Kidney tubule cell (primary cell): Measurements from ENCODE around the gene CDK5.

Source experiments
- DNase-seq: peaks from one replicate; pipeline ENCODE4 v3.0.0-alpha.2; 2018; ENCODE audit warnings: low spot score

The CDK5 gene

DNA sequence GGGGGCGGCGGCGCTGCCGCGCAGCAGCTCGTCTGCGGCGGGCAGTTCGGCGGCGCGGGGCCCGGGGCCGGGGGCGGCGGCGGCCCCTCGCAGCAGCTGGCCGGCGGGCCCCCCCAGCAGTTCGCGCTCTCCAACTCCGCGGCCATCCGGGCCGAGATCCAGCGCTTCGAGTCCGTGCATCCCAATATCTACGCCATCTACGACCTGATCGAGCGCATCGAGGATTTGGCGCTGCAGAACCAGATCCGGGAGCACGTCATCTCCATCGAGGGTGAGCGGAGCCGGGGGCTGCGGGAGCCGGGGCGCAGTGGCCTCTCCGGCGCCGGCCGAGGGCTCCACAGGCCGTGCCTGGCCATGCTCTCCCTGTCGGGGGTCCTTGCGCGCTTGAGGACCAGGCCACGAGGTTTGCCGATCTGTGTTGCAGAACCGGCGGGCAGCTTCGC, 29.1 kb upstream of the CDK5 start:
- peak; percentile 43 for DNase-seq

- DNase-seq, result peak; percentile 81
These were observed 28.3 kb upstream of the CDK5 start, which contains the start of gene AGAP3 for GRCh38 chr7:151085691-151086620. AGAP3 (plus strand) TSS chr7:151086475; CDS start chr7:151086742, 267 bp downstream.

DNA sequence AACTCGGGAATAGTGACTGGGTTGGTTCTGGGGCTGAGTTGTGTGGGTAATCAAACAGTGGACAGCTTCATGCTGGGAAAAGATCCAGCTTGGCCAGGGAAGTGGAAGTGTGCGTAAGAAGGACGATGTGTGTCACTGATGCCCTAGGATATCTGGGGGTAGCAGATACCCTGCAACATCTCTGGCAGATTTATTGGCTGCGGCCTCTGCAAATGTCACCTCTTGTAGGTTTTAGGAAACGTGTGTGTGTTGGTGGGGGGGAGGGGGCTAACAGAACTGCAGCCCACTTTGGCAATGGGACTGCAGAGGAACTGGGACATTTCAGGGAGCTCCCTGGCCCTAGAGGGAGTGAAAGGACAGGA, 27.6 kb upstream of the CDK5 start:
- DNase-seq, result no peak

DNA sequence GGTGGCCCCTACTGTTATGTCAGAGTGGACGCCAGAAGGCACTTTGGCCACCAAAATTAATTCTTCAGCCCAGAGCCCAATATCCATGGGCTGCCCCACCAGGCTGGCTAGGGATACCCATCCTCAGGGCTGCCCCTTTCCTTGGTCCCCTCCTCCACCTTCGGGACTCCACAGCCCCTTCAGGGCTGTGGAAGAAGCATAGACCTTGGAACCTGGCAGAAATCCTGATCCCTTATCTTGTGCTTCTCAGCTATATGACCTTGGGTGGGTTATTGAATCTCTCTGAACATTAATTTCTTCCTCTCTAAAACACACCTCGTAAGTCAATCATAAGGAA, 26.1 kb upstream of the CDK5 start:
- no peak for DNase-seq

GRCh38 chr7:151083071-151083823, 25.6 kb upstream of the CDK5 start, which contains the start of gene TMUB1:
TMUB1 (minus strand) TSS chr7:151083493; CDS start chr7:151082563, 930 bp downstream.
- DNase-seq, result peak; percentile 73

DNA sequence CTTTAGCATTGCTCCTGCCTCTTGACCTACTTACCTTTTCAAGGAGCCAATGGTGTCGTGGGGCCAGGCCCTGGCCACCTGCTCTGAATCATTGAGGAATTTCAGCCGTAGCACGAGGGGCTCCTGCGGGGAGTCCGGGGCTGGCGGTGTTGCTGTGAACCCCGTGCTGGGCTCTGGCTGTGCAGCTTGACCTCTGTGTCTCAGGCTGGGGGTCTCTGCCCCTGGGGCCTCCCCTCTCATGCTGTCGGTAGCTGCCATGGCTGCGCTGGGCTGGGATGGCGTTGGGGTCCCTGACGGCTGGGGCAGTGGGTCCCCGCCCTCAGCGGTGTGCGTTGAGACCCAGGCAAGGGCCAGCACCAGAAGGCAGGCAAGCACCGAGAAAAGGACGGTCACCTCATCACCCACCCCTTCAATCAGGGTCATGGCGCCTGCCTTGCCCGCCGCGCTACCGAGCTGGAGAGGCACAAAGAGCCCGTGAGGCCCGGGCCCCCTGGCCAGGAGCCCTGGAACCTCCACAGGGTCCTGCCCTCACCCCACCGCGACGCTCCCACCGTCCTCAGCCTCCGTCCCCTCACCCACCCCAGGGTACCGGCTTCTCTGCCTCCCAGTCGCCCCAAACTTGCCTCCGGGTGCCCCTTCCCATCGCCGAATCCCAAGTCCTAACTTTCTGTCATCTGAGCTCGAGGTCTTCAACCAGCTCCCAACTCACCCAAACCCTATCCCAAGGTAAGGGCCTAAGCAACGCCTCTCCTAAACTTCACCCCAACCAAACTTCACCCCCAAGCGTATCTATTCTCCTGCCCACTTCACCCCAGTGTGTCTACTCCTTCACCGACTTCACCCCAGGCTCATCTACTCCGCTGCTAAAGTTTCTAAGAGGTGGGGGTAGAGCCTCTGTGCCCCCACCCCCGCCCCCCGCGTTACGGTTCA, 24.7 kb upstream of the CDK5 start:
- DNase-seq, result no peak

GRCh38 chr7:151081170-151082101, 23.7 kb upstream of the CDK5 start:
- DNase-seq, result peak; percentile 50

DNA sequence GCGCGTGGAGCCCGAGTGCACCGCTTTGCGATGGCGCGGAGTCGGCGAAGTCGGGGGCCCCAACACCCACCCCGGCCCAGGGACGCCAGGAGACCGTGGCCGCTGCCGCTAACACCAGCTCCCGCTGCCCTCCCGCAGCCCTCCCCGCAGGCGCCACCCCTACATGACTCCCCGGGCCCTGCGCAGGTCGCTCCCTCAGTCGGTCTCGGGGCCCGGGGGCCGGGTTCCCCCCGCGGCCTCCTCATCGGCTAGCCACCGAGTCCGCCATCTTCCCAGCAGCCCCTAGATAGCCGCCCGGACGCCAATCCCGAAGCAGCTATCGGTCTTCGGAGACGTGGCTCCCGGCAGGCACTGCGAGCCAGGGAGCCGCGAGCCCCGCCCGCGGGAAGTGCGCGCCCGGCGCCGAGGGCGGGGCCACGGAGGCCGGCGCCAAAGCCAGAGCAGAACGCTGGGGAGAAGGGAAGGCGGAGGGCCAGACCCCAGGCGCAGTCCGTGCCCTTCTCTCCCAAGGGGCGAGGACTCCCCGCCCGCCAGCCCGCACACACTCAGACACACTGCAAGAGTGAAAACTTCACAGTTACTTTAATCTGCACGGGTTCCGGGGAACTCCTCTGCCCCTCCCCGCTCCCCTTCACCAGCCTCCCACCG, 22.9 kb upstream of the CDK5 start, which contains the start of gene FASTK:
Gene FASTK, minus strand, starts transcription at position 288 of the 648 bp plus-strand sequence. Its CDS starts 43 bp downstream, at position 245.
- peak; percentile 94 for DNase-seq

DNA sequence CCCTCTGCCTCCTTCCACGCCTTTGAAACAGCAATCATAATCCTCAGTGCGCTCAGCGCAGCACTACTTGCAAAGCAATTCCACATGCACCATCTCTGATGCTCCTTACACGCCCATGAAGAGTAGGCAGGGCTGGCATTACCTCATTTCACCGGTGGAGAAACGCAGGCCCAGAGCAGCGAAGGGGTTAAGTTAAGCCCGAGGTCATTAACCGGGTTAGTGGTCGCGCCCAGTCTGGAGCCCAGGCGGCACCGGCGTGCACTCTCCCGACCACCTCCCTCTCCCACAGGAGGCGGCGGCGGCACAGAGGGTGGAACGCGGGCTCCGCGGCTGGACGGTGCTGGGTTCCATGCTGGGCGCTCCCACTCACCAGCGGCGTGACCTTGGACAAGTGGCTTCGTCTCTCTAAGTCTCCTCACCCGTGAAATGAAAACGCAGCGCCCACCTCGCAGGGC, 22.4 kb upstream of the CDK5 start:
- peak; percentile 55 for DNase-seq

- no peak for DNase-seq
These were observed 21.7 kb upstream of the CDK5 start for GRCh38 chr7:151079199-151079910.

DNA sequence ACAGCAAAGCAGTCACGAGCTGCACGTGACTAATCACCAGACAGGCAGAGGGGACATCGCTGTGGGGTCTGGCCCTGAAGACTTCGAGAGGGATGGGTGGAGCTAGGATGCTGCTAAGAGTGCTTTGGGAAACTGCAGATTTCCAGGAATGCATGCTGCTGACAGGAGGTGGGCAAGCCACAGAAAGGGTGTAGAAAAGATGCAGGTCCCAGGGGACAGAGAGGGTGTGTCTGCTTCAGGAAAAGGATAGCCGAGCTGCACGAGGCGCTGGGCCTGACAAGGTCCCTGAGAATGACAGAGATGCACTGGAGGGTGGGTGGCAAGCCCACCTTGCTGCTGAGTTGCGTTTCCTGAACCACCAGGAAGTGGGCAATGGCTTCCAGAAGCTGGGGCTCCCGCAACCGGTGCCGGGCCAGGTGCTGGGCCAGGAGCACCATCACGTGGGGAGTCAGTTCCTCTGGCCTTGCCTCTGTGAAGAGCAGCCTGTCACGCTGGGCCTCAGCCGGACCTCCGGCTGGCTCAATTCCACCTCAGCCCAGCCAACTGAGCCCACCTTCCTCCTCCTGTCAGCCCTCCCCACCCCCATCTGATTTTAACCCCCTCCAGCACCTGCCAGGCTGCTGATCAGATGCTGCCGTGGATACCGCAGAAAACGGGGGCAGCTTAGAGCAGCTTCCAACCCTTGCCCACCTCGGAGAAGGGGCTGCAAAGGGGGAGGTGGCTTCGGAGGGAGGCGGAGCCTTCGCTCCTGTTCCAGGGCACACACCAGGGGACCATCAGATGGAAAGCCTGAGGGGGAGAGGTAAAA, 20.7 kb upstream of the CDK5 start:
- DNase-seq, result no peak

DNA sequence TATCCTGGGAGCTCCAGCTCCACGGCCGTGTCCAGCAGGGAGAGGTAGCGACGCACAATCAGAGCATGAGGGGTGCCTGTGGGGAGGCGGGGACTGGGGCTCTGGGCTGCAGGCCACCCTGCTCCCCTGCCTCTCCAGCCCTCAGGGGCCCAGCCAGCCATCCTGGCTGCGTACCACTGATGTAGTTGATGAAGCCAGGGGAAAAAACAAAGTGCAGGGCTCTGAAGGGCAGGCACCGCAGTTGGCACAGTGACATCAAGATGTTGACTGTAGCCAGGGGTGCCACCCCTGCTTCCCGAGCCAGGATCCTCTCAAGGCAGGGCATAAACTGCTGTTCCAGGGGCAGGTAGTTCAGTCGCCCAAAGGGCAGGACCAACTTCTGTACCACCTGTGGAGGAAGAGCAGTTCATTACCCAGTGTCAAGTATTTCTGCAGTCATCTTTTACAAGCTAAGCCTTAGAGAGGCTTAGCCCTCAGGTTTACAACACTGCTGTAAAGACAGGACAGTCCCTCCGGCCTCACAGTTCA, 20.1 kb upstream of the CDK5 start:
- no peak for DNase-seq

DNA sequence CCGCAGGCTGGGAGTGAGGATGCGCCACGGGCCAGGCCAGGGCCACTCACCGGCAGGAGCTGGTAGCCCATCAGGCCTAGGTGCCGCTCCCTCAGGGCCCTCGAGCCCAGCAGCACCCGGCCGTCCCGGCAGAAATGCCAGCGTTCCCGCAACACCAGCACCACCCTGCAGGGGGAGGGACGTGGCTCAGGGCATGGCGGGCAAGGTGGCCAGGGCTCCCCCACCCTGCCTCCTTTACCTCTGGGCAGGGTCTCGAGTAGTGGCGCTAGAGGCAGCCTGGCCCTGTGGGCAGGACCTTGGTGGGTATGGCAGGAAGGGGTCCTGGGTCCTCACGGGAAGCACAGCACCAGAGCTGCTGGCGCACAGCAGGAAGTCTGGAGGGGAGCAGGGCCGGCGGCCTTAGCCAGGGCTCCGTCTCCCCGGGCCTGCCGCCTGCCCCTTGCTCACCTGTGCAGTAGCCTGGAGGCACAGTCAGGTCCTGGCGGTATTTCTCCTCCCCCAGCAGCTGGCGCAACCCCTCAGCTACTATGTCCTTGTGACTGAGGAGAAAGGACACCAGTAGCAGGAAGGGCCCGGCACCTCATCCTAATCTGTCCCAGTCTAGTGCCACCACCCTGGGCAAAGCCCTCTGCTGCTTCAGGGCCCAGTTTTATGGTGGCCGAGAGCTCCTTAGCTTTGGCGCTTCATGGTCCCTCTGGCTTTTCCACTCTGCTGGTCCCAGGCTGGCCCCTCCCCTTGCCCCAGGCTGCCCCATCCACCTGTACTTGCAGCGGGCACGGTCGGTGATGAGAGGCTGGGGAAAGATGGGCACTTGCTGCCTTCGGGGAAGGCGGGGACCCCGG, 19.4 kb upstream of the CDK5 start:
- DNase-seq, result peak; percentile 44

- no peak for DNase-seq
These were observed 18.3 kb upstream of the CDK5 start for GRCh38 chr7:151075978-151076426.

DNA sequence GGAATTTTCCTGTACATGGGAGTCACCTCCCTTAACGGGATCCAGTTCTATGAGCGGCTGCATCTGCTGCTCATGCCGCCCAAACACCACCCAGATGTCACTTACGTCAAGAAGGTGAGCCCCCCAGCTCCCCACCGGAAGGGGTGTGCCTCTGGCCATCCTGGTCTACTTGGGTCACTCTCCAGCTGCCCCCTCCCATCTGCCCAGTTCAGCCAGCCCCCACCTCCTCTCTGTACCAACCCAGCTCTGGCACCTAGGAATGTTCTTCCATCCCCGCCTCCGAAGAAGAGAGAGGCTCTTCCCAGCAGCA, 17.9 kb upstream of the CDK5 start:
- no peak for DNase-seq

DNA sequence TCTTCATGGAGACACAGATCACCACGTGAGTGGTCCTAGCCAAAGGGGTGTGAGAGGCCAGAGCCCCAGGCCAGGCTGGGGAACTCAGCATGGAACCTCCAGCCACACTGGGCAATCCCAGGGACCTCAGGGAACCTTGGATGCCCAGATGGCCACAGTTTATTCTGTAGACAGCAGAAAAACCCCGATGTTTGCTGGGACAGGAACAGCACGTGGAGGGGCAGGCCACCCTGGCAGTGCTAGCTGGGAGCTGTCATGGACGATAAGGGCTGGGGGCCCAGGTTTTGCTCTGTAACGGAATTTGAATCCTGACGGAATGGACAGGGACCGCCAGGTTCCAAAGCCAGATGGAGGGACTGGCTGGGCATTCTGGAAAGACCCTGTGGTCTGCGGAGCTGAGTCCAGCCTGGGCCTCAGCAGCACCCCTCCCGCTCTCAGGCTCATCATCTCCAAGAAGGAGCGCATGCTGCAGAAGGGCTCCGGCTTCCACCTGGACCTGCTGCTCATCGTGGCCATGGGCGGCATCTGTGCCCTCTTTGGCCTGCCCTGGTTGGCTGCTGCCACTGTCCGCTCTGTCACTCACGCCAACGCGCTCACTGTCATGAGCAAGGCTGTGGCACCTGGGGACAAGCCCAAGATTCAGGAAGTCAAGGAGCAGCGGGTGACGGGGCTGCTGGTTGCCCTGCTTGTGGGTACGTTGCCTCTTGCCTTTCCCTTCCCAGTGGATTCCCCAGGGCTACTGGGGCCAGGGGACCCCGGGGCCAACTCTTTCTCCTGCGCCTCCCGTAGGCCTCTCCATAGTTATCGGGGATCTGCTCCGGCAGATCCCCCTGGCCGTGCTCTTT, 17.3 kb upstream of the CDK5 start:
- DNase-seq, result no peak
